WTC11 (cell line): ENCODE measurements around the gene PRKG2. TPM values are rescaled to one million over a fixed set of nuclear protein-coding genes. Genes with fewer than 3 reads are reported as not detected.

ENCODE experiments used
- ATAC-seq: fragments of 200-7000 bp; cut with Tn5 transposase; 2 replicates; pipeline ENCODE4 v1.10.0; 2021; ENCODE audit warnings: mild to moderate bottlenecking, moderate library complexity
- CTCF ChIA-PET: fragments of 300-600 bp; sonication (Branson Sonifier 250); formaldehyde crosslinking; loops from one replicate; lab custom pipeline; 2021; ENCODE audit warnings: antibody characterized with exemption; lab: Charles Lee
- POLR2A ChIA-PET: fragments of 350-600 bp; sonication (Branson Sonifier 250); formaldehyde crosslinking; loops from one replicate; lab custom pipeline; 2021; ENCODE audit warnings: antibody characterized with exemption; lab: Charles Lee
- DNase-seq: peaks from one replicate; pipeline ENCODE4 v3.0.0; 2021; ENCODE audit warnings: low spot score
- H3K27ac Mint-ChIP-seq: 2 replicates; pipeline ENCODE4 v1.8.0; 2021; ENCODE audit warnings: mixed read lengths
- H3K27me3 Mint-ChIP-seq: 2 replicates; pipeline ENCODE4 v1.8.0; 2021; ENCODE audit warnings: low read depth, mild to moderate bottlenecking, moderate library complexity, mixed read lengths
- H3K36me3 Mint-ChIP-seq: 2 replicates; pipeline ENCODE4 v1.8.0; 2021; ENCODE audit warnings: mixed read lengths
- H3K4me1 Mint-ChIP-seq: 2 replicates; pipeline ENCODE4 v1.8.0; 2022; ENCODE audit warnings: mixed read lengths
- H3K4me3 Mint-ChIP-seq: 2 replicates; pipeline ENCODE4 v1.8.0; 2021; ENCODE audit warnings: mild to moderate bottlenecking, moderate library complexity, mixed read lengths
- H3K9me3 Mint-ChIP-seq: 2 replicates; pipeline ENCODE4 v1.8.0; 2021; ENCODE audit warnings: mixed read lengths
- CBFB ChIP-seq: sonication (generic); formaldehyde crosslinking; IDR thresholded peaks from 2 replicates; pipeline ENCODE4 v1.8.1; 2022; ENCODE audit warnings: mild to moderate bottlenecking, low read depth, missing genetic modification reagents
- CDX4 ChIP-seq: fragments of 250-450 bp; sonication (Bioruptor Pico); IDR thresholded peaks from 2 replicates; pipeline ENCODE4 v1.9.0; 2021; ENCODE audit warnings: moderate library complexity, mild to moderate bottlenecking, inconsistent platforms, borderline replicate concordance
- E2F5 ChIP-seq: sonication (generic); formaldehyde crosslinking; IDR thresholded peaks from 2 replicates; pipeline ENCODE4 v1.8.1; 2022; ENCODE audit warnings: mild to moderate bottlenecking, moderate library complexity, missing genetic modification reagents
- FOXP1 ChIP-seq: sonication (generic); formaldehyde crosslinking; IDR thresholded peaks from 2 replicates; pipeline ENCODE4 v1.8.0; 2022; ENCODE audit warnings: missing genetic modification reagents, mild to moderate bottlenecking, moderate library complexity, borderline replicate concordance
- JUN ChIP-seq: sonication (generic); formaldehyde crosslinking; IDR thresholded peaks from 2 replicates; pipeline ENCODE4 v1.8.0; 2023; ENCODE audit warnings: mild to moderate bottlenecking, missing genetic modification reagents
- KAT7 ChIP-seq: sonication (generic); formaldehyde crosslinking; IDR thresholded peaks from 2 replicates; pipeline ENCODE4 v1.8.1; 2023; ENCODE audit warnings: missing genetic modification reagents, mild to moderate bottlenecking, borderline replicate concordance
- NR2C2 ChIP-seq: sonication (generic); formaldehyde crosslinking; IDR thresholded peaks from 2 replicates; pipeline ENCODE4 v1.8.0; 2022; ENCODE audit warnings: mild to moderate bottlenecking, missing genetic modification reagents
- STAT6 ChIP-seq: sonication (generic); formaldehyde crosslinking; conservative IDR thresholded peaks from 2 replicates; pipeline ENCODE4 v1.8.1; 2023; ENCODE audit warnings: mild to moderate bottlenecking, low read depth, missing genetic modification reagents, moderate library complexity
- TCF7 ChIP-seq: sonication (generic); formaldehyde crosslinking; IDR thresholded peaks from 2 replicates; pipeline ENCODE4 v1.8.0; 2022; ENCODE audit warnings: mild to moderate bottlenecking, low read depth, missing genetic modification reagents, moderate library complexity
- ZNF219 ChIP-seq: sonication (generic); formaldehyde crosslinking; IDR thresholded peaks from 2 replicates; pipeline ENCODE4 v1.8.0; 2023; ENCODE audit warnings: missing genetic modification reagents, mild to moderate bottlenecking, borderline replicate concordance
- ZNF232 ChIP-seq: sonication (generic); formaldehyde crosslinking; IDR thresholded peaks from 2 replicates; pipeline ENCODE4 v1.8.0; 2022; ENCODE audit warnings: mild to moderate bottlenecking, missing genetic modification reagents
- ZNF263 ChIP-seq: sonication (generic); formaldehyde crosslinking; IDR thresholded peaks from 2 replicates; pipeline ENCODE4 v1.8.1; 2022; ENCODE audit warnings: low read depth, mild to moderate bottlenecking, moderate library complexity, missing genetic modification reagents
- ZSCAN18 ChIP-seq: fragments of 250-450 bp; sonication (Bioruptor Pico); IDR thresholded peaks from 2 replicates; pipeline ENCODE4 v2.1.2; 2022; ENCODE audit warnings: mild to moderate bottlenecking, moderate library complexity
- total RNA-seq: library from RNA; stranded (reverse); gene quantifications from 3 replicates; pipeline ENCODE4 v1.2.3, GENCODE V29; 2021
- TF ChIP-seq, protein P1 (sequence below): fragments of 250-450 bp; sonication (Bioruptor Pico); IDR thresholded peaks from 2 replicates; pipeline ENCODE4 v1.9.0; 2021; ENCODE audit warnings: mild to moderate bottlenecking, borderline replicate concordance
- TF ChIP-seq, protein P2 (sequence below): sonication (generic); formaldehyde crosslinking; IDR thresholded peaks from 2 replicates; pipeline ENCODE4 v1.8.0; 2022; ENCODE audit warnings: mild to moderate bottlenecking, missing genetic modification reagents
- TF ChIP-seq, protein P3 (sequence below): sonication (generic); formaldehyde crosslinking; IDR thresholded peaks from 2 replicates; pipeline ENCODE4 v1.8.0; 2022; ENCODE audit warnings: mild to moderate bottlenecking, missing genetic modification reagents

The PRKG2 gene
- total RNA-seq, 1 experiment from 2014 or later = 2.7 TPM

DNA sequence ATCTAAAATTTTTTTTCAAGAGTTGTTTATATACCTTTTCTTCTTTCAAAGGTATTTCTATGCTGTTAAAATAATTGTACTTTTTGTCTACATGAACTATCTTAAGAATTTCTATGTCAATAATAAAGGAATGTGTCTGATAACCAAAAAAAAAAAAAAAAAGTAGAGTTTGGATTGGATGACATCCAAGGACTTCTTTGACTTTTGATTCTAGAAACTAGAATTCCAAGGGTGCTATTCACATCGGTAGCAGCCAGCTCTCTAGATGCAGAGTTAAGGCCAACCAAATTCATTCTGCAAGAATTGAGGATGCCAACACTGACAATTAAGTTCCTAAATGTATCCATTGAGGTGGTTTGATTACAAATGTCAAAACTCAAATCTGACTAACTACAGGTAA is 42.0 kb upstream of the PRKG2 start:
- H3K4me3 Mint-ChIP-seq = no peak overlapping the region
- H3K36me3 Mint-ChIP-seq = no peaks in the 10 kb centered on the region
- ATAC-seq (no peak), DNase-seq (no peak)
- POLR2A ChIA-PET = no interaction called here
- H3K27me3 Mint-ChIP-seq = no peaks in the 10 kb centered on the region; the same call in 1 of the 2 replicates
- TF ChIP-seq ZNF232 = no peak
- TF ChIP-seq, protein P1, sequence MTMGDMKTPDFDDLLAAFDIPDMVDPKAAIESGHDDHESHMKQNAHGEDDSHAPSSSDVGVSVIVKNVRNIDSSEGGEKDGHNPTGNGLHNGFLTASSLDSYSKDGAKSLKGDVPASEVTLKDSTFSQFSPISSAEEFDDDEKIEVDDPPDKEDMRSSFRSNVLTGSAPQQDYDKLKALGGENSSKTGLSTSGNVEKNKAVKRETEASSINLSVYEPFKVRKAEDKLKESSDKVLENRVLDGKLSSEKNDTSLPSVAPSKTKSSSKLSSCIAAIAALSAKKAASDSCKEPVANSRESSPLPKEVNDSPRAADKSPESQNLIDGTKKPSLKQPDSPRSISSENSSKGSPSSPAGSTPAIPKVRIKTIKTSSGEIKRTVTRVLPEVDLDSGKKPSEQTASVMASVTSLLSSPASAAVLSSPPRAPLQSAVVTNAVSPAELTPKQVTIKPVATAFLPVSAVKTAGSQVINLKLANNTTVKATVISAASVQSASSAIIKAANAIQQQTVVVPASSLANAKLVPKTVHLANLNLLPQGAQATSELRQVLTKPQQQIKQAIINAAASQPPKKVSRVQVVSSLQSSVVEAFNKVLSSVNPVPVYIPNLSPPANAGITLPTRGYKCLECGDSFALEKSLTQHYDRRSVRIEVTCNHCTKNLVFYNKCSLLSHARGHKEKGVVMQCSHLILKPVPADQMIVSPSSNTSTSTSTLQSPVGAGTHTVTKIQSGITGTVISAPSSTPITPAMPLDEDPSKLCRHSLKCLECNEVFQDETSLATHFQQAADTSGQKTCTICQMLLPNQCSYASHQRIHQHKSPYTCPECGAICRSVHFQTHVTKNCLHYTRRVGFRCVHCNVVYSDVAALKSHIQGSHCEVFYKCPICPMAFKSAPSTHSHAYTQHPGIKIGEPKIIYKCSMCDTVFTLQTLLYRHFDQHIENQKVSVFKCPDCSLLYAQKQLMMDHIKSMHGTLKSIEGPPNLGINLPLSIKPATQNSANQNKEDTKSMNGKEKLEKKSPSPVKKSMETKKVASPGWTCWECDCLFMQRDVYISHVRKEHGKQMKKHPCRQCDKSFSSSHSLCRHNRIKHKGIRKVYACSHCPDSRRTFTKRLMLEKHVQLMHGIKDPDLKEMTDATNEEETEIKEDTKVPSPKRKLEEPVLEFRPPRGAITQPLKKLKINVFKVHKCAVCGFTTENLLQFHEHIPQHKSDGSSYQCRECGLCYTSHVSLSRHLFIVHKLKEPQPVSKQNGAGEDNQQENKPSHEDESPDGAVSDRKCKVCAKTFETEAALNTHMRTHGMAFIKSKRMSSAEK = no peak
- TF ChIP-seq, protein P2, sequence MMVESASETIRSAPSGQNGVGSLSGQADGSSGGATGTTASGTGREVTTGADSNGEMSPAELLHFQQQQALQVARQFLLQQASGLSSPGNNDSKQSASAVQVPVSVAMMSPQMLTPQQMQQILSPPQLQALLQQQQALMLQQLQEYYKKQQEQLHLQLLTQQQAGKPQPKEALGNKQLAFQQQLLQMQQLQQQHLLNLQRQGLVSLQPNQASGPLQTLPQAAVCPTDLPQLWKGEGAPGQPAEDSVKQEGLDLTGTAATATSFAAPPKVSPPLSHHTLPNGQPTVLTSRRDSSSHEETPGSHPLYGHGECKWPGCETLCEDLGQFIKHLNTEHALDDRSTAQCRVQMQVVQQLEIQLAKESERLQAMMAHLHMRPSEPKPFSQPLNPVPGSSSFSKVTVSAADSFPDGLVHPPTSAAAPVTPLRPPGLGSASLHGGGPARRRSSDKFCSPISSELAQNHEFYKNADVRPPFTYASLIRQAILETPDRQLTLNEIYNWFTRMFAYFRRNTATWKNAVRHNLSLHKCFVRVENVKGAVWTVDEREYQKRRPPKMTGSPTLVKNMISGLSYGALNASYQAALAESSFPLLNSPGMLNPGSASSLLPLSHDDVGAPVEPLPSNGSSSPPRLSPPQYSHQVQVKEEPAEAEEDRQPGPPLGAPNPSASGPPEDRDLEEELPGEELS (CRISPR knock-in tag) = no peak
- TF ChIP-seq CBFB (CRISPR knock-in tag) = no peak
- TF ChIP-seq CDX4 (CRISPR knock-in tag) = no peak
- TF ChIP-seq E2F5 (CRISPR knock-in tag) = no peak
- TF ChIP-seq STAT6 (CRISPR knock-in tag) = no peak
- no peak for TF ChIP-seq NR2C2 (CRISPR knock-in tag)
- no peak for TF ChIP-seq ZNF263 (CRISPR knock-in tag)
- no peak for TF ChIP-seq ZNF219 (CRISPR knock-in tag)
- TF ChIP-seq KAT7 (CRISPR knock-in tag) = no peak
- CTCF ChIA-PET = interaction anchor here (3.2 kb wide), 1 partner anchor 187 kb away, joined by 13 read pairs; no protein-coding TSS in a partner anchor
- H3K9me3 Mint-ChIP-seq = no peaks in the 10 kb centered on the region
- peaks cover 2% of the 10 kb centered on the region for H3K4me1 Mint-ChIP-seq
- no peak overlapping the region for H3K27ac Mint-ChIP-seq

DNA sequence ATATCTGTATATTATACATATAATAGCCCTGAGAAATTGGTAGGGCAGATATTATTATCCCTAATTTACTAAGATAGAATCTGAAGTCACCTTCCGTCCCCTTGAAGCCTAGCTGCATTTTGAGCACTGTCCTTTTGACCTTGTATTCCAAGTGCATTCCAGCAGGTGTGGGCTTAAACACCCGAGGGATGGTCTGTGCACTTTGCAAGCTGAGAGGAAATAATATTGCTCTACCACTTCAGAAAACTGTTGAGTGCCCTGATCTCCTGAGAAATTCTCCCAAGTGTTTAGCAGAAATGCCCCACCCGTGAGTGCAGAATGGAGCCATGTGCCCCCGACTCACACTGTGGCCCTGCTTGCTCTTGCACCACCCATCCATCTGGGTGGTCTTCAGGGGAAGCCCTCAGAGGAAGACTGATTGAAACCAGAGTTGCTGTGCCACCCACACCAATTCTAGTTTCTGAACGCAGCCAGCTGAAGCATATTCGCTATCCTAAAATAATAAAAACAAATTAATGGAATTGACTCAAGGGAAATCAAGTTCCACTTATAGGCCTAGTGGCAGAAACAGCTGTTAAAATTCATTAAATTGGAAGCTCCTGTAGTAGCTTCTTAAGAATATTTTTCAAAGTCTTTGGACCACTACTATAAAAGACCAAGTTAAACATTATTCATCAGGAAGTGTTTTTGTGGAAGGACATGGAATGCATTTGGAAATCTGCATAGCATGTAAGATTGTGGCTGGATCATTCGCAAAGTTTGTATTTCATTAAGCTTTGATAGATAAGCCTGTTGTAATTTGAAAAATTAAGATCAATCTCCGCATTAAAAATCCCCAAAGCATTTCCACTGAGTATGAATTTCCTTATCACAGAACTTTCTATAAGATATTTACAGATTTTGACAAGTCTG is 41.3 kb upstream of the PRKG2 start:
- Mint-ChIP-seq H3K9me3 (peaks cover 2% of the 10 kb centered on the region; the same call in 1 of the 2 replicates), H3K4me1 (peaks cover 2% of the 10 kb centered on the region), H3K36me3 (no peaks in the 10 kb centered on the region), H3K27ac (no peak overlapping the region), H3K4me3 (no peak overlapping the region), H3K27me3 (no peaks in the 10 kb centered on the region; the same call in 1 of the 2 replicates)
- ATAC-seq (no peak), DNase-seq (no peak)
- CTCF ChIA-PET = interaction anchor here (3.2 kb wide), 1 partner anchor 187 kb away, joined by 13 read pairs; no protein-coding TSS in a partner anchor
- POLR2A ChIA-PET = no interaction called here
- no peak for TF ChIP-seq ZSCAN18
- TF ChIP-seq, protein P2 (CRISPR knock-in tag) = no peak
- TF ChIP-seq, protein P3, sequence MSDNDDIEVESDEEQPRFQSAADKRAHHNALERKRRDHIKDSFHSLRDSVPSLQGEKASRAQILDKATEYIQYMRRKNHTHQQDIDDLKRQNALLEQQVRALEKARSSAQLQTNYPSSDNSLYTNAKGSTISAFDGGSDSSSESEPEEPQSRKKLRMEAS (CRISPR knock-in tag) = no peak
- no peak for TF ChIP-seq FOXP1 (CRISPR knock-in tag)
- TF ChIP-seq JUN (CRISPR knock-in tag) = no peak
- TF ChIP-seq TCF7 (CRISPR knock-in tag) = no peak
- TF ChIP-seq KAT7 (CRISPR knock-in tag) = no peak
